Breast epithelium (tissue), 4 donors: ENCODE data around the gene OR5L2. TPM values are rescaled to one million over a fixed set of nuclear protein-coding genes. Genes with fewer than 3 reads are reported as not detected.
"Not testable (repeated sequence)": the region's sequence is repeated elsewhere in the genome, so short reads cannot be mapped to it uniquely, and the experiment has no call there.

Experiments
- DNase-seq, 2 donors: peaks; one replicate each; pipeline ENCODE4 v3.0.0-alpha.2; 2019; ENCODE audit warnings: low spot score in 2 of 2
- H3K27ac ChIP-seq, 2 donors: fragments of 200-600 bp; sonication (generic) in 1 of 2; one replicate each; pipeline ENCODE4 v1.5.1; 2016 to 2019; ENCODE audit warnings: mild to moderate bottlenecking in 1 of 2
- H3K27me3 ChIP-seq, 2 donors: fragments of 200-600 bp; sonication (generic) in 1 of 2; one replicate each; pipeline versions ENCODE4 v1.5.1 to v1.6.0; 2017 to 2019; ENCODE audit warnings: control low read depth in 1 of 2, mild to moderate bottlenecking in 1 of 2
- H3K36me3 ChIP-seq: fragments of 200-600 bp; one replicate; pipeline ENCODE4 v1.5.1; 2019
- H3K4me1 ChIP-seq, 2 donors: fragments of 200-600 bp; sonication (generic); one replicate each; pipeline ENCODE4 v1.5.1; 2016 to 2019; ENCODE audit warnings: control low read depth in 1 of 2
- H3K4me3 ChIP-seq, 3 donors: fragments of 200-600 bp; sonication (generic); 1 replicate in 2 of 3; 2 replicates in 1 of 3; pipeline ENCODE4 v1.5.1; 2016 to 2019; ENCODE audit warnings: mild to moderate bottlenecking in 3 of 3, moderate library complexity in 2 of 3
- H3K9me3 ChIP-seq, 2 donors: fragments of 200-600 bp; sonication (generic) in 1 of 2; one replicate each; pipeline ENCODE4 v1.5.1; 2016 to 2019; ENCODE audit warnings: control low read depth in 1 of 2
- POLR2A ChIP-seq: fragments of 450-650 bp; IDR thresholded peaks from one replicate; pipeline ENCODE4 v1.6.1; 2016; ENCODE audit warnings: antibody characterized with exemption, mild to moderate bottlenecking, moderate library complexity
- POLR2AphosphoS5 ChIP-seq, 3 donors: sonication (generic); formaldehyde crosslinking; IDR thresholded peaks; one replicate each; pipeline ENCODE4 v1.6.1; 2017; ENCODE audit warnings: antibody characterized with exemption in 3 of 3
- intact Hi-C: fragments of 100-400 bp; cut with DNase I; formaldehyde crosslinking; loops from one replicate; pipeline ENCODE4 v1.15.1; 2023; ENCODE audit warnings: low total_unique reads
- total RNA-seq, 3 donors: library from RNA; depleted of rRNA; stranded (reverse); fragments of >200 nt; gene quantifications; one replicate each; pipeline ENCODE4 v1.1.0, GENCODE V29; 2016
- TF ChIP-seq, protein P1 (sequence below), 3 donors: fragments of 450-650 bp; IDR thresholded peaks; one replicate each; pipeline ENCODE4 v1.5.1; 2016 to 2017; ENCODE audit warnings: antibody characterized with exemption in 3 of 3, mild to moderate bottlenecking in 3 of 3, moderate library complexity in 3 of 3

OR5L2 gene
- total RNA-seq, 3 donors from 2014 or later = not detected

DNA sequence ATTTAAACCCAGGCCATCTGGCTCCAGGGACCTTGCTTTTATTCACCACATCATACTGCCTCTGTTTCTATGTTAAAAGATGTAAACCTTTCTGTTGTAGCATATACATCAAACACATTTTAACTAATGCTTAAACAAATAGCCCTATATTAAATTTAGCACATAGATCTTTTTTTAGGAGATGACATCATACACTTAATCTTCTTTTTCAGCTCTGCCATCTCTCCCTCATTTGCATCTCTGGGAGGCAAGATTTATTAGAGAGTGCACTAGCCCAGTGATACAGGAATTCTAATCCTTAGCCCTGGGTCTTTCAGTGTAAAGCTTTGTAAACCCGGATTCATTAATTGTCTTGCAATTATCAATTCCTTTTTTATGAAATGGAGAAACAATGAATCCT lies 25.1 kb downstream of the OR5L2 start:
- H3K4me3 ChIP-seq = no peak overlapping the region
- DNase-seq = no peak
- no peak overlapping the region for H3K27ac ChIP-seq
- H3K9me3 ChIP-seq = no peaks in the 10 kb centered on the region
- intact Hi-C loops = no loop called here
- H3K4me1 ChIP-seq = no peaks in the 10 kb centered on the region
- H3K27me3 ChIP-seq = no peaks in the 10 kb centered on the region
- H3K36me3 ChIP-seq = no peaks in the 10 kb centered on the region
- TF ChIP-seq, protein P1, sequence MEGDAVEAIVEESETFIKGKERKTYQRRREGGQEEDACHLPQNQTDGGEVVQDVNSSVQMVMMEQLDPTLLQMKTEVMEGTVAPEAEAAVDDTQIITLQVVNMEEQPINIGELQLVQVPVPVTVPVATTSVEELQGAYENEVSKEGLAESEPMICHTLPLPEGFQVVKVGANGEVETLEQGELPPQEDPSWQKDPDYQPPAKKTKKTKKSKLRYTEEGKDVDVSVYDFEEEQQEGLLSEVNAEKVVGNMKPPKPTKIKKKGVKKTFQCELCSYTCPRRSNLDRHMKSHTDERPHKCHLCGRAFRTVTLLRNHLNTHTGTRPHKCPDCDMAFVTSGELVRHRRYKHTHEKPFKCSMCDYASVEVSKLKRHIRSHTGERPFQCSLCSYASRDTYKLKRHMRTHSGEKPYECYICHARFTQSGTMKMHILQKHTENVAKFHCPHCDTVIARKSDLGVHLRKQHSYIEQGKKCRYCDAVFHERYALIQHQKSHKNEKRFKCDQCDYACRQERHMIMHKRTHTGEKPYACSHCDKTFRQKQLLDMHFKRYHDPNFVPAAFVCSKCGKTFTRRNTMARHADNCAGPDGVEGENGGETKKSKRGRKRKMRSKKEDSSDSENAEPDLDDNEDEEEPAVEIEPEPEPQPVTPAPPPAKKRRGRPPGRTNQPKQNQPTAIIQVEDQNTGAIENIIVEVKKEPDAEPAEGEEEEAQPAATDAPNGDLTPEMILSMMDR (IDR thresholded peaks at IDR 0.05) = no peak
- TF ChIP-seq POLR2AphosphoS5 (IDR thresholded peaks at IDR 0.05) (no peak), POLR2A (no peak)

DNA sequence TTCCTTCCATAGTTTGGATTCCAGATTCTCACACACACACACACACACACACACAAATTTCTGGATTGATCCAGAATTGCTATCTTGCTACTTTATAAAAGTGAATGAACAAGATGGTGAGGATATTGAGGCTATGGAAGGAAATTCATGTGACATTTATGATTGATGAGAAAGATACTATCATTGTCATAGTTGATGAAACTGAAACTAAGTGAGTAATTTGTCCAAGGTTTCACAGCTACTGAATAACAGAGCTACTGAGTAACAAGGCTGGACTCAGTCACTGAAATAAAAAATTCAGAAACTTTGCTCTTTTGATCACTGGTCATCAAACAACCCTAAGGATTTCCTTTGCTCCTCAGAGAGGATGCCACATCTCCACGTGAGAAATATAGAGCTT lies 27.7 kb downstream of the OR5L2 start:
- intact Hi-C loops = no loop called here
- no peak for DNase-seq
- Histone ChIP-seq H3K4me3 (no peak overlapping the region), H3K27ac (no peak overlapping the region), H3K9me3 (no peaks in the 10 kb centered on the region), H3K36me3 (no peaks in the 10 kb centered on the region), H3K4me1 (no peaks in the 10 kb centered on the region), H3K27me3 (no peaks in the 10 kb centered on the region)
- TF ChIP-seq POLR2AphosphoS5 (IDR thresholded peaks at IDR 0.05) (no peak), POLR2A (no peak)
- TF ChIP-seq, protein P1 (IDR thresholded peaks at IDR 0.05) = no peak

DNA sequence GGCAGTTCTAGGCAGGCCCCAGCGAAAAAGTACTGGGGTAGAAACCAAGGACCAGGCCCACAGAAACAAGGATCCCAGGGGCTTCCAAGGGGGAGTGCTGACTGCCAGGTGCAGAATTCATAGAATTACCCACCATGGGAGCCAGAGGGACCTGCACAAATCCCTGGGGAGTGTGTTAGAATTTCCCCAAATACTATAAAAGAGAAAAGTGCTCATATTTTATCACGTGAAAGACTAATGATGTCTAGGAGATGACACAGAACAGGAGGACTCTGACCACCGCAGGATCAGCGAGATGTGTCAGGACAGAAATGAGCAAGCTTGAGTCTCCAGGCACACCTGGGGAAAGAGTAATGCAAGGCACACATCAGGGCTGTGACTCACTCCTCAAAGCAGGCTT lies 40.3 kb downstream of the OR5L2 start:
- DNase-seq, intact Hi-C loops, H3K27ac ChIP-seq, H3K9me3 ChIP-seq, H3K36me3 ChIP-seq, H3K4me1 ChIP-seq, H3K4me3 ChIP-seq, H3K27me3 ChIP-seq: not testable (repeated sequence)

DNA sequence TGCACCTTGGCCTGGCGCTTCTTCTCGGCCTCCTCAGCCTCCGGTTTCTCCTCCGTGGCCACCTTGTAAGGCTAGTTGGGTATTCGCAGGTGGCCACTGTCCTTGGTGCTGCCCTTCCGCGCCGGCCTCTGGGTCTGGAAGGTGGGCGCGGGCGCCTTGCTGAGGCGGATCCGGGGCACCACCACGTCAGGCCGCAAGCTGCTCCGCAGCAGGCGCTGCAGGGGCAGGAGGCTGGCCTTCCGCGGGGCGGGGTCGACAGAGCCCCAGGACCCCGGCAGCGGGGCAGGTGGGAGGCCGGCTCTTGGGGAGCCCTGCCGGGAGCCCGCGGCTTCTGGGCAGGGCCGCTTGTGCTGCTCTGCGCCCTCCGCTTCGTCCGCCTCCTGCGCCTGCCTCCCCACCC lies 45.7 kb downstream of the OR5L2 start:
- peaks cover 8 to 12% of the 10 kb centered on the region in 2 donors for H3K9me3 ChIP-seq
- intact Hi-C loops, H3K4me1 ChIP-seq, H3K27ac ChIP-seq, DNase-seq, H3K27me3 ChIP-seq, H3K36me3 ChIP-seq: not testable (repeated sequence)
- H3K4me3 ChIP-seq = peak overlapping the region in 1 of 3 donors; percentile 38

DNA sequence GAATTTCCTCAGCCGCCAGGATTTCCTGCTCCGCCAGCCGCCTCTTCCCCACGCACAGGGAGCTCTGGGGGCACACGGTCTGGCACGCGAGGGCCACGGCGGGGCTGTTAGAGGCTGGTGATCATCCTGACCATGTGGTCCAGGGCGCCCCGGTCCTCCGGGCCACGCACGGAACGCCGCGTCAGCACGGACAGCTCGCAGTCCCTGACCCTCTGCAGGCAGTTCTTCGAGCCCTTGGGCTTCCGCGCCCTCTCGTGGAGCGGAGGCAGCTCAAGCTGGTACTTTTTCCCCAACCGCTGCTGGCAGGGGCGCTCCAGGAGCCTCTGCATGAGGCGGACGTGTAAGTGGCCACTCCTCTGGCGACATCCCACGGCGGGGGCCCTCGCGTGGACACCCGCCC lies 46.1 kb downstream of the OR5L2 start:
- H3K27ac ChIP-seq, DNase-seq, H3K36me3 ChIP-seq, intact Hi-C loops, H3K27me3 ChIP-seq, H3K4me1 ChIP-seq: not testable (repeated sequence)
- peak overlapping the region in 1 of 3 donors; percentile 38 for H3K4me3 ChIP-seq
- H3K9me3 ChIP-seq = peaks cover 8 to 12% of the 10 kb centered on the region in 2 donors

Other genes starting within 250 kb of the OR5L2 start
- not detected for gene OR4C11, start 219.6 kb upstream of the OR5L2 start, total RNA-seq
- gene OR4P4, start 192.1 kb upstream of the OR5L2 start, total RNA-seq = not detected
- gene OR4S2, start 178.9 kb upstream of the OR5L2 start, total RNA-seq = not detected
- not detected for gene OR4C6, start 165.0 kb upstream of the OR5L2 start, total RNA-seq
- not detected for gene OR5D13, start 53.8 kb upstream of the OR5L2 start, total RNA-seq
- not detected for gene OR5D14, start 31.7 kb upstream of the OR5L2 start, total RNA-seq
- gene OR5L1, start 15.9 kb upstream of the OR5L2 start, total RNA-seq = not detected
- not detected for gene OR5D18, start 7.6 kb upstream of the OR5L2 start, total RNA-seq
- gene OR5D16, start 11.5 kb downstream of the OR5L2 start, total RNA-seq = not detected
- gene TRIM51, start 56.1 kb downstream of the OR5L2 start, total RNA-seq = not detected
- gene OR5W2, start 87.4 kb downstream of the OR5L2 start, total RNA-seq = not detected
- not detected for gene OR5I1, start 109.2 kb downstream of the OR5L2 start, total RNA-seq
- not detected for gene OR10AG1, start 142.7 kb downstream of the OR5L2 start, total RNA-seq
- not detected for gene OR5F1, start 167.4 kb downstream of the OR5L2 start, total RNA-seq
- not detected for gene OR5AS1, start 200.4 kb downstream of the OR5L2 start, total RNA-seq